Measurements from ENCODE around the gene ADCY1.

DNA sequence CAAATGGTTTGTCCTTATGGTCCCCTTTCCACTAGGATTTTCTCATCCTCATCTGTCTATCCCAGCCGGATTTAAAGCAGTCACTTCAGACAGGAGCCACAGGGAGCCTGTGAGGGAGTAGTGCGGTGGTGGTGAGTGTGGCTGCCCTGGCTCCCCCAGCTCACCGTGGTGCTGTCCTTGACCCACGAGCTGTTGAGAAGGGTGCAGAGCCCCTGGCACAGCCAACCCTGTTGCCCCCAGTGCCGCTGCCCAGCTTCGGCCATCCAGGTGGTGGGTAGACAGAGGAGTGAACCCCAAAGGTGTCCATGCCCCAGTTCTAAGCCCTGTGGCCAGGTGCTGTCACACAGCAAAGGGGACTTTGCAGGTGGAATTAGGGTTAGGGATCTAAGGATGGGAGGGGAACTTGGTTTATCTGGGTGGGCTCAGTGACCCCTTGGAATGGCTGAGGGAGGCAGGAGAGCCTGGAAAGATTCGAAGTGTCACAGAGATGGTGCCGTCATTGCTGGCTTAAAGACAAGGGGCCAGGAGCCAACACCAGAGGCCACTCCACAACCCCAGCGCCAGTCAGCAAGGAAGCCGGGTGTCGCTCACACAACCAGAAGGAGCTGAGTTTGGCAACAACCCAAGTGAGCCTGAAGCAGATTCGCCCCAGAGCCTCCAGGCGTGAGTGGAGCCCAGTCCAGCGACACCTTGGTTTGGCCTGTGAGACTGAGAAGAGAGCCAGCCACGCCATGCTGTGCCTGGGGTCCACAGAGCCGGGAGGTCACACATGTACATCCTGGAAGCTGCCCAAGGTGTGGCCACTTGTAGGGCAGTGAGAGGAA is 142.4 kb downstream of the ADCY1 start:
- no peak for TF ChIP-seq ZNF274 (IDR thresholded peaks at IDR 0.05; ENCODE audit: low read depth, low read length)
- no peak for TF ChIP-seq YY1 (IDR thresholded peaks at IDR 0.05; ENCODE audit: insufficient read depth, insufficient read length)

Measured in NT2/D1 (cell line).